Smooth muscle cell (in vitro differentiated cells): ENCODE results near the gene TOR3A. TPM values are rescaled to one million over a fixed set of nuclear protein-coding genes. Genes with fewer than 3 reads are reported as not detected.

Experiments
- DNase-seq: peaks from one replicate; lab custom pipeline; 2025; ENCODE audit not compliant: unreplicated experiment; lab: John Stamatoyannopoulos, UW
- H2AFZ ChIP-seq: fragments of 200-600 bp; sonication (generic); 2 replicates; pipeline ENCODE4 v1.6.0; 2016; ENCODE audit warnings: antibody characterized with exemption, low read depth, mild to moderate bottlenecking
- H3F3A ChIP-seq: fragments of 200-600 bp; sonication (generic); 2 replicates; pipeline ENCODE4 v1.6.0; 2017; ENCODE audit warnings: antibody characterized with exemption, low read depth
- H3K27ac ChIP-seq: fragments of 200-600 bp; sonication (generic); 2 replicates; pipeline ENCODE4 v1.5.1; 2016; ENCODE audit warnings: low read depth, mild to moderate bottlenecking
- H3K27me3 ChIP-seq: fragments of 200-600 bp; sonication (generic); 2 replicates; pipeline ENCODE4 v1.6.1; 2016; ENCODE audit warnings: low read depth, mild to moderate bottlenecking
- H3K36me3 ChIP-seq: fragments of 200-600 bp; sonication (generic); 2 replicates; pipeline ENCODE4 v1.5.1; 2016; ENCODE audit warnings: low read depth
- H3K4me1 ChIP-seq: fragments of 200-600 bp; sonication (generic); 2 replicates; pipeline ENCODE4 v1.5.1; 2016; ENCODE audit warnings: low read depth
- H3K4me2 ChIP-seq: fragments of 200-600 bp; sonication (generic); 2 replicates; pipeline ENCODE4 v1.6.0; 2016; ENCODE audit warnings: mild to moderate bottlenecking
- H3K4me3 ChIP-seq: fragments of 200-600 bp; sonication (generic); 2 replicates; pipeline ENCODE4 v1.5.1; 2016; ENCODE audit warnings: mild to moderate bottlenecking
- H3K79me2 ChIP-seq: fragments of 200-600 bp; sonication (generic); 2 replicates; pipeline ENCODE4 v1.6.0; 2016; ENCODE audit warnings: low read depth, mild to moderate bottlenecking
- H3K9ac ChIP-seq: fragments of 200-600 bp; sonication (generic); 2 replicates; pipeline ENCODE4 v1.6.0; 2016; ENCODE audit warnings: low read depth
- H3K9me3 ChIP-seq: fragments of 200-600 bp; sonication (generic); replicated peaks from 2 replicates; pipeline ENCODE4 v1.5.1; 2016; ENCODE audit warnings: low read depth
- H4K20me1 ChIP-seq: fragments of 200-600 bp; sonication (generic); 2 replicates; pipeline ENCODE4 v1.6.0; 2016; ENCODE audit warnings: low read depth
- WGBS: methylation state at CpG from one replicate; pipeline ENCODE4 v1.1.7; 2016; ENCODE audit warnings: low lambda C conversion rate; 5-methylcytosine and 5-hydroxymethylcytosine counted together
- polyA plus RNA-seq: library from polyadenylated mRNA; unstranded; fragments of >200 nt; fragmentation: Nextera tagmentation; extraction: Ambion mirVana; gene quantifications from 2 replicates; pipeline ENCODE4 v1.2.1, GENCODE V29; 2016
- total RNA-seq: library from RNA; depleted of rRNA; stranded (reverse); fragments of >200 nt; gene quantifications from 2 replicates; pipeline ENCODE4 v1.2.3, GENCODE V29; 2014
- TF ChIP-seq, protein P1 (sequence below): fragments of 200-600 bp; sonication (generic); IDR thresholded peaks from 2 replicates; pipeline ENCODE4 v1.5.1; 2017; ENCODE audit warnings: borderline replicate concordance, mild to moderate bottlenecking, antibody characterized with exemption; ENCODE audit not compliant: insufficient read depth, poor library complexity, severe bottlenecking

TOR3A gene
- total and polyA plus RNA-seq, 2 experiments from 2014 or later: 13.0 to 16.6 TPM

DNA sequence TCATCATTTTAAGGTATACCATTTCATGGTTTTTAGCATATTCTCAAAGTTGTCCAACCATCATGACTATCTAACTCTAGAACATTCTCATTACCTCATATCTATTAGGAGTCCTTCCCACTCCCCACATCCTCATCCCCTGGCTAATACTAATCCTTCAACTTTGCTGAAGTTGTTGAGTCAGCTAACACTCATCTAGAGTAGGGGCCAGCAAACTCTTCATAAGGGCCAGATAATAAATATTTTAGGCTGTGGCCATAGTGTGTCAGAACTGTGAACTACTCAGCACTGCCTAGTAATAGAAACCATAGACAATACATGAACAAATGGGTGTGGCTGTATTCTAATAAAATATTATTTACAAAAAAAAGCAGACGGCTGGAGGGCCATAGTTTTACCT, 43.0 kb downstream of the TOR3A start:
- Histone ChIP-seq H3K79me2 (peaks cover 28% of the 10 kb centered on the region), H3K27me3 (no peaks in the 10 kb centered on the region), H3K9ac (no peak overlapping the region), H3K4me3 (no peak overlapping the region), H3K9me3 (no peaks in the 10 kb centered on the region), H2AFZ (no peak overlapping the region), H3K4me2 (peak overlapping the region; percentile 27), H3K4me1 (no peaks in the 10 kb centered on the region), H3K36me3 (peaks cover 7% of the 10 kb centered on the region), H4K20me1 (peaks cover 36% of the 10 kb centered on the region), H3K27ac (peak overlapping the region; percentile 59), H3F3A (peaks cover 3% of the 10 kb centered on the region)
- DNase-seq: no peak
- TF ChIP-seq, protein P1, sequence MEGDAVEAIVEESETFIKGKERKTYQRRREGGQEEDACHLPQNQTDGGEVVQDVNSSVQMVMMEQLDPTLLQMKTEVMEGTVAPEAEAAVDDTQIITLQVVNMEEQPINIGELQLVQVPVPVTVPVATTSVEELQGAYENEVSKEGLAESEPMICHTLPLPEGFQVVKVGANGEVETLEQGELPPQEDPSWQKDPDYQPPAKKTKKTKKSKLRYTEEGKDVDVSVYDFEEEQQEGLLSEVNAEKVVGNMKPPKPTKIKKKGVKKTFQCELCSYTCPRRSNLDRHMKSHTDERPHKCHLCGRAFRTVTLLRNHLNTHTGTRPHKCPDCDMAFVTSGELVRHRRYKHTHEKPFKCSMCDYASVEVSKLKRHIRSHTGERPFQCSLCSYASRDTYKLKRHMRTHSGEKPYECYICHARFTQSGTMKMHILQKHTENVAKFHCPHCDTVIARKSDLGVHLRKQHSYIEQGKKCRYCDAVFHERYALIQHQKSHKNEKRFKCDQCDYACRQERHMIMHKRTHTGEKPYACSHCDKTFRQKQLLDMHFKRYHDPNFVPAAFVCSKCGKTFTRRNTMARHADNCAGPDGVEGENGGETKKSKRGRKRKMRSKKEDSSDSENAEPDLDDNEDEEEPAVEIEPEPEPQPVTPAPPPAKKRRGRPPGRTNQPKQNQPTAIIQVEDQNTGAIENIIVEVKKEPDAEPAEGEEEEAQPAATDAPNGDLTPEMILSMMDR: no peak
- WGBS: 96% methylated on average over 1 of the region's 1 CpG

DNA sequence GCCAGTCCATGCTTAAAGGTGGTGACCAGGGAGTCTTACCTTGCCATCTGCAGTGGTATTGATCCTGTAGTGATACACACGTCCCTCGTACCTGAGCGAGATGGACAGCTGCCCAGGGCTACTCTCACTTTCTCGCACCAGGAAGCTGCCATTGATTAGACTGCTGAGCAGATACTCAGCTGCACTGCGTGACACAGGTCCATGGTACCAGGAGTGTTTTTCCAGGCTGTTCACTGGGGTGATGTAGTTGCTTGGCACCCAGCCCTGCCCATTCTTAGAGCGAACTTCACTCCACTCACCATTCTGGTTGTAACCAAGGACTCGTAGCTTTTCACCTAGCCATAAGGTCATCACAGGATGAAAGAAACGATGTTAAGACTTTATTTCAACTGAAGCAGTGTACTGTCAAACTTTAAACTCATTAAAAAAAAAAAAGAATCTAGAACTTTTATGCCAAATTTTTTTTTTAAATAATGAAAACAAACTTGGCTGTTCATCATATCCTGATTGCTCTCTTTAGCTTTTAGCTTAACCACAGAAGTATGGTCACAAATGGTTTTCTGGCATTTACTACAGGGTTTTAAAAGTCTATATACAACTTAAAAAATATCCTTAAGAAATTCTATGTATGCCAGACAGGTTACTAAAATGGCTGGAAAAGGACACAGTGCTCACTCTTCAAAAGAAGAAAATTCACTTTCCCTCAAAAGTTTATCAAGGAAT, 44.6 kb downstream of the TOR3A start:
- 95% methylated on average over 8 of the region's 8 CpGs for WGBS
- Histone ChIP-seq H3K27me3 (no peaks in the 10 kb centered on the region), H3K4me3 (no peak overlapping the region), H3K4me1 (no peaks in the 10 kb centered on the region), H4K20me1 (peaks cover 48% of the 10 kb centered on the region), H3K36me3 (peaks cover 5% of the 10 kb centered on the region), H3K4me2 (peak overlapping the region; percentile 48), H3F3A (peaks cover 3% of the 10 kb centered on the region), H2AFZ (no peak overlapping the region), H3K27ac (peak overlapping the region; percentile 54), H3K9me3 (no peaks in the 10 kb centered on the region), H3K79me2 (peaks cover 29% of the 10 kb centered on the region), H3K9ac (no peak overlapping the region)
- no peak for DNase-seq
- TF ChIP-seq, protein P1: no peak

DNA sequence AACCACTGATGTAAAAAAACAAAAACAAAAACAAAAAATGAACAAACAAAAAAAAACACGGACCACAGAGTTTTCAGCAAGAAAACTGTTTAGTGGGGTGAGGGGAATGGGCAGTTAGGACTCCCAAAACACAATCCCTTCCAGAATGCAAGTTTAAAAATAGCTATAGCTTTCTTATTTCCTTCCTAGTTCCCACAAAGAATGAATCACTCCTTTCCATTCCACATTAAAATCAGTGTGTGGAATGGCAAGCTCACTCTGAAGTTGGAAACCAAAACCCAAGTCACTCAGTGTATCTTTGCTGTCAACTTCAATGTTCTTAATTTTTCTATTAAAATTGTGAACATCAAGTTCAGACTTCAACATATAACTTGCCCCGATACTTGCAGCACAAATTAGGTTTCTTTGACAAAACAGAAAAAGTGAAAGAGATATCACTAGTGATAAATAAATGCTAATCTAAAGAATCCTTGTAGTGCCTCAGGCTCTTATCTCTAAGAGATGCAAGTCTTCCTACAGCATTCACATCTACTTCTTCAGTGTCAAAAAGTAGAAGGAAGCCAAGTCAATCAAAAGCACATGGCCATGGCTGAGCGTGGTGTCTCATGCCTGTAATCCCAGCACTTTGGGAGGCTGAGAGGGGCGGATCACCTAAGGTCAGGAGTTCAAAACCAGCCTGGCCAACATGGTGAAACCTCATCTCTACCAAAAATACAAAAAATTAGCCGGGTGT, 45.5 kb downstream of the TOR3A start:
- peaks cover 52% of the 10 kb centered on the region for H4K20me1 ChIP-seq
- TF ChIP-seq, protein P1: no peak
- peaks cover 5% of the 10 kb centered on the region for H3K36me3 ChIP-seq
- peaks cover 3% of the 10 kb centered on the region for H3F3A ChIP-seq
- no peaks in the 10 kb centered on the region for H3K4me1 ChIP-seq
- H3K4me2 ChIP-seq: peak overlapping the region; percentile 48
- no peak overlapping the region for H3K4me3 ChIP-seq
- no peak overlapping the region for H2AFZ ChIP-seq
- DNase-seq: no peak
- peak overlapping the region; percentile 54 for H3K27ac ChIP-seq
- 80% methylated on average over 5 of the region's 5 CpGs for WGBS
- H3K9ac ChIP-seq: no peak overlapping the region
- no peaks in the 10 kb centered on the region for H3K9me3 ChIP-seq
- H3K79me2 ChIP-seq: peaks cover 36% of the 10 kb centered on the region
- H3K27me3 ChIP-seq: no peaks in the 10 kb centered on the region
